Measurements from ENCODE around the gene KCTD17.

Gene KCTD17

DNA sequence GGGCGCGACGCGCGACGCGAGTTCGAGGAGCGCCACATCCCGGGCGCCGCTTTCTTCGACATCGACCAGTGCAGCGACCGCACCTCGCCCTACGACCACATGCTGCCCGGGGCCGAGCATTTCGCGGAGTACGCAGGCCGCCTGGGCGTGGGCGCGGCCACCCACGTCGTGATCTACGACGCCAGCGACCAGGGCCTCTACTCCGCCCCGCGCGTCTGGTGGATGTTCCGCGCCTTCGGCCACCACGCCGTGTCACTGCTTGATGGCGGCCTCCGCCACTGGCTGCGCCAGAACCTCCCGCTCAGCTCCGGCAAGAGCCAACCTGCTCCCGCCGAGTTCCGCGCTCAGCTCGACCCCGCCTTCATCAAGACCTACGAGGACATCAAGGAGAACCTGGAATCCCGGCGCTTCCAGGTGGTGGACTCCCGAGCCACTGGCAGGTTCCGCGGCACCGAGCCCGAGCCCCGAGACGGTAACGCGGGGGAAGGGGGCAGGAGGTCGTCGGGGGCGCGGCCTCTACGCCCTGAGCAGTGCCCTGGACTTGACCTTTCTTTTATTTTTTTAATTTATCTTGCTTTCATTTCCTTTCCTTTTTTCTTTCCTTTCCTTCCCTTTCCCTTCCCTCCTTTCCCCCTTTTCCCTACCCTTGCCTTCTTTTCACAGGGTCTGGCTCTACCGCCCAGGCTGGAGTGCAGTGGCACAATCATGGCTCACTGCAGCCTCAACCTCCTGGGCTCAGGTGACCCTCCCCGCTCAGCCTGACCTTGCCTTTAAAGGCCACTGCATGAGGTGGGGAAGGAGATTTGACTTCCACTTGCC, 27.0 kb upstream of the KCTD17 start:
- H3K27me3 ChIP-seq (ENCODE audit: low read depth) = no peaks in the 10 kb centered on the region
- no peak overlapping the region for H3K4me3 ChIP-seq
- H3K9me3 ChIP-seq = no peaks in the 10 kb centered on the region
- peaks cover 3% of the 10 kb centered on the region for H3K4me1 ChIP-seq
- no peak for DNase-seq (ENCODE audit: low spot score in 2 of 2)
- H3K36me3 ChIP-seq (replicated peaks) = peaks cover 47% of the 10 kb centered on the region
- in situ Hi-C loops (cut with MboI; ENCODE audit: low sequenced_read_pairs) = no loop called here

DNA sequence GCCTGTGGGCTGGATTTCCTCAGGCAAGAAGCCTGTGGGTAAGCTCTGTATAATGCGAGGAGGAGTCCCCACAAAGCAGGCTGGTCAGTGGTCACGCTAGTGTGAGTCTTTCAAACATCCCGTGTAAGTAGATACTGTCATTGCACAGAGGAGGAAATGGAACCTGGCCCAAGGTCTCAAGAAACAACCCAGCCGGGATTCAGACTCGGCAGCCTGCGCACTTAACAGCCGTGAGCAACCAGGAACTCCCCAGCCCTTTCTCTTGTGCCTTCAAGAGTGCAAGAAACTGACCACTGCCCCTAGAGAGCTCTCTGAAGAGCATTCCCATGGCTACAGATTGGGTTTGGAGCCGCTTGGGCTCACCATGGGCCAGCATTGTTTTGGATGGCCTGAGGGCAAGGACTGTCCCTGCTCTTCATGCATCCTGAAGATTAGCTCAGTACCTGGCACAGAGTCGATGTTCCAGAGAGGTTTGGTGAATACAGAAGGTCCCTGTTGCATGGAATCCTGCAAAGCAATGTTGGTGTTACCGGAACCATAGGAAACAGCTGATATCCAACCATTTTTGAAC, 26.0 kb upstream of the KCTD17 start:
- Histone ChIP-seq H3K4me3 (no peak overlapping the region), H3K27me3 (ENCODE audit: low read depth) (no peaks in the 10 kb centered on the region), H3K4me1 (peaks cover under 1% of the 10 kb centered on the region), H3K36me3 (replicated peaks) (peaks cover 47% of the 10 kb centered on the region), H3K9me3 (no peaks in the 10 kb centered on the region)
- in situ Hi-C loops (cut with MboI; ENCODE audit: low sequenced_read_pairs) = no loop called here
- DNase-seq (ENCODE audit: low spot score in 2 of 2) = no peak

DNA sequence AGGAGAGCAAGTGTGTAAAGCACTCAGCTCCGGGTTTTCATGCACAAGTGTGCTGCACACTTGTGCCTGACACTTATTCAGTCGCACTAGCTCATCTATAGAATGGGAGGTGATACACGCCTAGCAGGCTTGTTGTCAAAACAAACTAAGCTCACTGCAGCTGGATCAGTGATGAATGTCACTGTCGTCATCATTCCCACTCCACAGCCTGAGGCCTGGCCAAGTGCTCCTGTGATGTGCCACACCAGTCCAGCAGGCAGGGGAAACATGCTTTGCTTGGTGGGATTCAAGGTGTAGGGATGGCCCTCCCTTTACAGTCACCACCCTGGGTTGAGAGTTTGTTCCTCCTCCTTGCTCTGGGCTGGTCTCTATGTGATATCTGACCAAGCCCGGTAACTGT, 25.2 kb upstream of the KCTD17 start:
- Histone ChIP-seq H3K27me3 (ENCODE audit: low read depth) (no peaks in the 10 kb centered on the region), H3K4me3 (no peak overlapping the region), H3K4me1 (no peaks in the 10 kb centered on the region), H3K36me3 (replicated peaks) (peaks cover 47% of the 10 kb centered on the region), H3K9me3 (no peaks in the 10 kb centered on the region)
- DNase-seq (ENCODE audit: low spot score in 2 of 2) = no peak
- in situ Hi-C loops (cut with MboI; ENCODE audit: low sequenced_read_pairs) = no loop called here

DNA sequence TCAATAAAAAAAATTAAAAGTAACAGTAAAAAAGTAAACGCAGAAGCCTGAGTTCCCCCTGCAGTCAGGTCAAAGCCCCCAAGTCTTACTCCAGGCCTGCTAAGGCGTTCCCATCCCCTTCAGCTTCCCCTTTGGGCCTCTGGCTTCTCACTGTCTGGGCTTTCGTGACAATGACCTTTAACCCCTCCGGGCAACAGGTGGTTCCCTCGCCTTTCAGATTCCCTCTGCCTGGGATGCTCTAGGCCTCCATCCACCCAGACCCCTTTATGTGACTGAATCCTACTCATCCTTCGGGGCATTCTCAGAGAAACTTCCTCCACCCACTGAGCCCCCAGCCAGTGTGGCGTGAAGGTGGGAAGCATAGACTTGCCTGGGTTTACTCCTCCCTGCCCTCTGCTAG, 24.0 kb upstream of the KCTD17 start:
- H3K9me3 ChIP-seq = no peaks in the 10 kb centered on the region
- H3K27me3 ChIP-seq (ENCODE audit: low read depth) = no peaks in the 10 kb centered on the region
- in situ Hi-C loops (cut with MboI; ENCODE audit: low sequenced_read_pairs) = no loop called here
- no peak for DNase-seq (ENCODE audit: low spot score in 2 of 2)
- H3K4me1 ChIP-seq = no peaks in the 10 kb centered on the region
- peaks cover 47% of the 10 kb centered on the region for H3K36me3 ChIP-seq (replicated peaks)
- no peak overlapping the region for H3K4me3 ChIP-seq

DNA sequence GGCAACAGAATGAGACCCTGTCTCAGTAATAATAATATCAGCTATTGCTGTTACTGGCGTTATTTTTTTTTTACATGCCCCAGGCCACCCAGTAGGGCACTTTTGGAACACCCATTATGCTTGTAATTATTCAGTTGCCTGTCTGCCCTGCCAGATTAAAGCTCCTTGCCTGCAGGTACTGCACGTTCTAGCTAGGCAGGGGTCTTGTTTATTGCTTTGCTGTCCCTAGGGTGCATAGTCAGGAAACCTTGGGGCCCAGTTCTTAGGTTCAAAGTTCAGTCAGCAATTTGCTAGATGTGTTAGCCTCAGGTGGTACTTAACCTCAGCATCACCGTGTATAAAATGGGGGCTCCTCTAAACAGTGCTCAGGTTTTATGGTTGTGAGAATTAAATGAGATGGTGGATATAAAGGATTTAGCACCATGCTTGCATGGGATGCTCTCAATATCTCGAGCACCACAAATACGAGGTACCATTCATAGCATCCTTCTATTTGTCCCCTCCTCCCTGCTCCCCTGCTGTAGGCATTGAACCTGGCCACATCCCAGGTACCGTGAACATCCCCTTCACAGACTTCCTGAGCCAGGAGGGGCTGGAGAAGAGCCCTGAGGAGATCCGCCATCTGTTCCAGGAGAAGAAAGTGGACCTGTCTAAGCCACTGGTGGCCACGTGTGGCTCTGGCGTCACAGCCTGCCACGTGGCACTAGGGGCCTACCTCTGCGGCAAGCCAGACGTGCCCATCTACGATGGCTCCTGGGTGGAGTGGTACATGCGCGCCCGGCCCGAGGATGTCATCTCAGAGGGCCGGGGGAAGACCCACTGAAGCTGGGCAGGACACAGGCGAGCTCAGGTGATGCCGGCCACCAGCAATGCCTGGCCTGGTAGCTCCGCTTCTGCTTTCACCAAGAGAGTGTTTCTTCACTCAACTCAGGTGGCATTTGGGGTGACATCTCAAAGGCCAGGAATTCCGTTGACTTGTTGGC, 22.6 kb upstream of the KCTD17 start:
- in situ Hi-C loops (cut with MboI; ENCODE audit: low sequenced_read_pairs) = no loop called here
- Histone ChIP-seq H3K4me3 (no peak overlapping the region), H3K4me1 (no peaks in the 10 kb centered on the region), H3K27me3 (ENCODE audit: low read depth) (no peaks in the 10 kb centered on the region), H3K36me3 (replicated peaks) (peaks cover 47% of the 10 kb centered on the region), H3K9me3 (no peaks in the 10 kb centered on the region)
- no peak for DNase-seq (ENCODE audit: low spot score in 2 of 2)

DNA sequence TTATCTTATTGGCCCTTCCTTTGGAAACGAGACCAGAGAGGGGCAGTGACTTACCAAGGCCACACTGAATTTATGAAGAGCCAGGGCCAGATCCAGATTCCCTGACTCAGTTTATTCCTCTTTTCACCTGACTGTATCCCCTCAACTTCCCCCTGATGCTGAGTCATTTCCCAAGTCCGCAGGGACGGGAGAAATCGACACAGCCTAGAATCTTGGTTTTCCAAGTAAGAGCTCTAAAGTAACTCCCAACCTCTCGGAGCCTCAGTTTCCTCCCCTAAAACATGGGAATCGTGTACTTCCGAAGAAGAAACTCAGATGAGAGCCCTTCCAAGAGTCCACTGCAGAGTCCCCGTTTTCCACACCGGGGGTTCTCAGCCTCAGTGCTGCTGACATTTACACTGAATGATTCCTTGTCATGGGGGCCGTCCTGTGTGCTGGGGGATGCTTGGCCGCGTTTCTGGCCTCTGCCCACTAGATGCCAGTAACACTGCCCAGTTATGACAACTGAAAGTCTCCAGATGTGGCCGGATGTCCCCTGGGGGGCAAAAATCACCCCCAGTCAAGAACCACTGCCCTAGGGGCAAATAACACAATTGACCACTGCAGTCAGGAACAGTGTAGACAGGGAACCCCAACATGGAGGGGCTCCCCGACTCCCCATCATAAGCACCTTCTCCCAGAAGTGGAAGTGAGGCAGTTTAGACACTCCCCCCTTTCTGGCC, 20.8 kb upstream of the KCTD17 start:
- H3K36me3 ChIP-seq (replicated peaks) = peaks cover 32% of the 10 kb centered on the region
- no peaks in the 10 kb centered on the region for H3K4me1 ChIP-seq
- H3K9me3 ChIP-seq = no peaks in the 10 kb centered on the region
- H3K4me3 ChIP-seq = no peak overlapping the region
- no peaks in the 10 kb centered on the region for H3K27me3 ChIP-seq (ENCODE audit: low read depth)
- DNase-seq (ENCODE audit: low spot score in 2 of 2) = no peak
- in situ Hi-C loops (cut with MboI; ENCODE audit: low sequenced_read_pairs) = no loop called here

DNA sequence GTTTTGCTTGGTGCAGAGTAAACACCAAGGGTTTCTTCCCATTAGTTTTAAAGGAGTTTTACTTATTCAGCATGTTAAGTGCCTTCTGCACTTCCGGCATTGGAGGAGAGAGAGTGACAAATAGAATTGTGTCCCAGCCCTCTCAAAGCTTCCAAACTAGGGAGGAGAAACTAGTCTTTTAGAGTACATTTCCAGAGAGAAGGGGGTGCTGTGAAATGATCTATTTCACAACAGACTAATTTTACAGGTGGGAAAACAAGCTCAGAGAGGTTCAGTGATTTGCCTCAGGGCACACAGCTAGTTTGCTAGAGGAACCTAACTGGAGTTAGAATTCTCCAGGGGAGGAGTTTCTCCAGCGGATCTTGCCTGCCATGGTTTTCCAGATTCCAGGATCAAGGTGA, 19.4 kb upstream of the KCTD17 start:
- in situ Hi-C loops (cut with MboI; ENCODE audit: low sequenced_read_pairs) = no loop called here
- Histone ChIP-seq H3K9me3 (no peaks in the 10 kb centered on the region), H3K36me3 (replicated peaks) (peaks cover 17% of the 10 kb centered on the region), H3K27me3 (ENCODE audit: low read depth) (peaks cover 2% of the 10 kb centered on the region; the same call in 1 of the 2 replicates), H3K4me1 (no peaks in the 10 kb centered on the region), H3K4me3 (no peak overlapping the region)
- no peak for DNase-seq (ENCODE audit: low spot score in 2 of 2)

DNA sequence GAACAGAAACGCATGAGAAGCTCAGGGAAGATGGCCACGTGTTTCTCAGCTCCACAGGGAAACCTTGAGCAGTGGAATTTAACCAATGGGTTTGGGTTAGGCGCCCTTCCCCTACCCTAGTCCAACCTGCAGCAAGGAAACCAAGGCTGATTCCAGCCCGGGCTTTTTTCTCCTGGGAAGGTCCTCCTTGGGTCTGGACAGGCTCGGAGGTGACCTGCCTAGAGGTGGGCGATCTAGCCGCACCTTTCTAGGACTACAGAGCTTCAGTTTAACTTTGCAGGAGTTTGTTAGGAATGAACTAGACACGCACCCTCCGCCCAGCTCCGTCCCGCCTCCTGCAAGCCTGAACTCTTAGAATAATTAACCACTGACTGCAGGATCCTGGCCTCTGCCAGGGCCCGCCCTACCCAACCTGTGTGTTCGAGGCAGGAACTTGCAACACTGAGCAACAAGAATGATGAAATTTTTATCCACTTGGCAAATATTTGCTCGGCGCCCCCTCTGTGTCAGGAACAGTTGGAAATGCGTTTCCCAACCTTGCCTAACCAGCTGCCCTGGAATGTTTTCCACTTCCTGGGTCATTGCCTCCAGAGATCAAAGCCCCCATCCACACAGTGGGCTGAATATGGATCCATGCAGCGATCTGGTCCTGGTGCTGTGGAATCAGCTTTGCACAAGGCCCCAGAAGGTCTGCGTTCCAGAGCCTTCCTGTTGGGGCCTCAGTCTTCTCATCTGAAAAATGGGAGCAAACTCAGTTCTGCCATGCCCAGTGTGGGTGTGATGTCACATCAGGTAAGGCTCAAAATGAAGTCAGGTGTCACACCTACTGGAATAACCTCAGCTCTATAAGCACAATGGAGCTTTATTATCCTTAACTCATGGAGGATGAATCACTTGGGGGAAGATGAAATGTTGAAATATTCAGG, 18.7 kb upstream of the KCTD17 start:
- H3K4me3 ChIP-seq = no peak overlapping the region

DNA sequence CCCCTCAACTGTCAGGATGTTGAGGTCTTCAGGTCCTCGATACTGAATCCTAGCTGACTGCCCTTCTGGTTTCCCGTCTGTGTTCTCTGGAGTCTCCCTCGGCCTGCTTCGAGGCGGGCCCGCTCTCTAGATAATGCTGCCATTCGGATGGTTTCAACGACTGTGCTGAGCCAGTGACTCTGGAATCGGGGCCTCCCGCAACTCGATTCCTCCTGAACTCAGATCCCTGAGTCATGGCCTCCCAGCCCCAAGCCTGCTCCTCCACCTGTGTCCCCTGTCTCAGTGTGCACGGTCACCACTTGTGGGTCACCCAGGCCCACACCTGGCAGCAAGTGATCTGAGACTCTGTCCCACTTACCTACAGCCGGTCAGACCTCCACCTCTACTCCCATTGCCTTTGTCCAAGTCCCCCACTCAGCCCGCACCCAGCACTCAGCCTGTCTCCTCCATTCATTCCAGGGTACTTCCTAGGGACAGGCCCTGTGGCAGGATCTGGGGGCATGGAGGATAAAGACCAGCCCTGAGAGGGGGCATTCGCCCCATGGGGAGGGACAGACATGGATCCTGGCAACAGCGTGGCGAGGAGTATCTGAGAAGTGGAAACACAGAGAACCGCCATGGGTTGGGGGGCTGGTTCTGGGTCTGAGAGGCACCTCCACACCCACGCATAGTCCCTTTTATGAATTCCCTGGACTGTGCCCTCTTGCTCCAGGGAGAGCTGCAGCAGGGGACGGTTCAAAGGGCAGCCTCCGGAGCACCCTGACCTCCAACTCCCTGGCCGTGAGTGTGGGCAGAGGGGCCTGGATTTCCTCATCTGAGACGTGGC, 17.7 kb upstream of the KCTD17 start:
- Histone ChIP-seq H3K27me3 (ENCODE audit: low read depth) (peaks cover 3% of the 10 kb centered on the region; the same call in 1 of the 2 replicates), H3K36me3 (replicated peaks) (peaks cover 6% of the 10 kb centered on the region), H3K4me1 (no peaks in the 10 kb centered on the region), H3K9me3 (no peaks in the 10 kb centered on the region), H3K4me3 (no peak overlapping the region)
- DNase-seq (ENCODE audit: low spot score in 2 of 2) = no peak
- in situ Hi-C loops (cut with MboI; ENCODE audit: low sequenced_read_pairs) = no loop called here

More for the DNA sequence above, 18.7 kb upstream of the KCTD17 start:
- in situ Hi-C loops (cut with MboI; ENCODE audit: low sequenced_read_pairs) = no loop called here
- Histone ChIP-seq H3K27me3 (ENCODE audit: low read depth) (peaks cover 3% of the 10 kb centered on the region; the same call in 1 of the 2 replicates), H3K9me3 (no peaks in the 10 kb centered on the region), H3K4me1 (no peaks in the 10 kb centered on the region), H3K36me3 (replicated peaks) (peaks cover 11% of the 10 kb centered on the region)
- no peak for DNase-seq (ENCODE audit: low spot score in 2 of 2)

DNA sequence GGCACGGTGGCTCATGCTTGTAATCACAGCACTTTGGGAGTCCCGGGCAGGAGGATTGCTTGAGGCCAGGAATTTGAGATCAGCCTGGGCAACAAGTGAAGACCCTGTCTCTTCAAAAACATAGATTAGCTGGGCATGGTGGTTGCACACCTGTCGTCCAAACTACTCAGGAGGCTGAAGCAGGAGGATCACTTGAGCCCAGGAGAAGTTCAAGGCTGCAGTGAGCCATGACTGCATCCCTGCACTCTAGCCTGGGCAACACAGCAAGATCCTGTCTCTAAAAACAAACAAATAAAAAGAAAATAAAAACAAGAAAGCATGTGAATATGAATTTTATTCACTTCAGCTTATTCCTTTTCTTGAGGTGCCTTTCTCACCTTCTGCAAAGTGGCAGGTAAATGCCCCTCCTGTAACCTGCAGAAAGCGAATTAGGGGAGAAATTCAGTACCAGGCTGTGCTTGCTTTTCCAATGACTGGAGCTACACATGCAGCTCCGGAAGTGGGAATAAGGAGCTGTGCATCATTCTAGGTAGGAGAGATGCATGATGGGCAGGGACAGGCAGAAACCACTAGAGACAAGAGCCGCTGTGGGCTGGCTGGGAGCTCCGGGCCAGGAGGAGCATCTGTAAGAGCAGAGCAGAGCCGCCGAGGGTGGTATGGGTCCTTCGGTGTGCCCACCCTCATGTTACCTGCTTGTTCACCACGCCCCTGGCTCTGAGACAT, 14.7 kb upstream of the KCTD17 start:
- Histone ChIP-seq H3K27me3 (ENCODE audit: low read depth) (peaks cover 16% of the 10 kb centered on the region; the same call in 1 of the 2 replicates), H3K4me1 (no peaks in the 10 kb centered on the region), H3K36me3 (replicated peaks) (no peaks in the 10 kb centered on the region), H3K4me3 (no peak overlapping the region), H3K9me3 (no peaks in the 10 kb centered on the region)
- no peak for DNase-seq (ENCODE audit: low spot score in 2 of 2)
- in situ Hi-C loops (cut with MboI; ENCODE audit: low sequenced_read_pairs) = no loop called here

DNA sequence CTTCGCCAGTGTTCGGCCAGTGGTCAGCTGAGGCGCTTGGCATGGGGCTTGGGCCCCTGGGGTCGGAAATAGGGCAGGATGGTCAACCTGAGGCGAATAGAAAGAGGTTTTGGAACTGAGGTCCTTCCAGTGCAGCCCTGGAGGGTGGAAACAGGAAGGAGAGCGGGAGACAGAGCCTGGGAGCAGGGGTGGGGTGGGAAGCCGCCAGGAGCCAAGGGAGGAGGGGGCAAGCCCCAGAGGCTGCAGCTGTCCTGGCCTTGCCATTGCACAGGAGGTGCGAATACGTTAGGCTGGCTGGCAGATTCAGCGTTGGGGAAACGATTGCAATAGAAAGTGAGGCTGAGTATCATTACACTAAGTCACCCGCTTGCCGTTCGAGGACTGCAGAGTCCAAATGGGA, 13.9 kb upstream of the KCTD17 start:
- no peaks in the 10 kb centered on the region for H3K9me3 ChIP-seq
- H3K27me3 ChIP-seq (ENCODE audit: low read depth) = peaks cover 17% of the 10 kb centered on the region; the same call in 1 of the 2 replicates
- H3K4me1 ChIP-seq = no peaks in the 10 kb centered on the region
- no peak overlapping the region for H3K4me3 ChIP-seq
- DNase-seq (ENCODE audit: low spot score in 2 of 2) = no peak
- no peaks in the 10 kb centered on the region for H3K36me3 ChIP-seq (replicated peaks)
- in situ Hi-C loops (cut with MboI; ENCODE audit: low sequenced_read_pairs) = no loop called here

Data from HAP-1 (cell line).